ENCODE results near the gene PCBP2. TPM values are rescaled to one million over a fixed set of nuclear protein-coding genes. Genes with fewer than 3 reads are reported as not detected.

The PCBP2 gene
- total RNA-seq, 1 donor from 2014 or later: 435 TPM

- Histone ChIP-seq H3K4me3 (peak overlapping the region; percentile 19), H3K79me2 (ENCODE audit: low read depth) (peaks cover 100% of the 10 kb centered on the region), H3K9me3 (ENCODE audit: low read depth) (no peaks in the 10 kb centered on the region), H2AFZ (replicated peaks) (no peak overlapping the region), H3K4me2 (peak overlapping the region; percentile 59), H3K27me3 (no peaks in the 10 kb centered on the region), H4K20me1 (ENCODE audit: low read depth) (peaks cover 100% of the 10 kb centered on the region), H3K36me3 (peaks cover 81% of the 10 kb centered on the region), H3K27ac (peak overlapping the region; percentile 65), H3F3A (ENCODE audit: low read depth) (peaks cover 97% of the 10 kb centered on the region), H3K9ac (no peak overlapping the region), H3K4me1 (peaks cover 57% of the 10 kb centered on the region)
- TF ChIP-seq EZH2phosphoT487 (IDR thresholded peaks at IDR 0.05) (no peak), EZH2 (IDR thresholded peaks at IDR 0.05) (no peak), CTCF (IDR thresholded peaks at IDR 0.05) (no peak)
- H3K9me3 Mint-ChIP-seq: no peaks in the 10 kb centered on the region
- no peak overlapping the region for H3K4me3 Mint-ChIP-seq
- H3K27me3 Mint-ChIP-seq (ENCODE audit: insufficient read depth, low read depth): peaks cover 5% of the 10 kb centered on the region
- H3K36me3 Mint-ChIP-seq: peaks cover 65% of the 10 kb centered on the region
- no peak overlapping the region for H3K27ac Mint-ChIP-seq
- DNase-seq (ENCODE audit: low spot score): peak; percentile 60
- peaks cover 48% of the 10 kb centered on the region for H3K4me1 Mint-ChIP-seq
Observed at GRCh38 chr12:53463802-53464560, 12.1 kb downstream of the PCBP2 start.

GRCh38 chr12:53464685-53465418 lies 12.9 kb downstream of the PCBP2 start:
- no peaks in the 10 kb centered on the region for H3K27me3 ChIP-seq
- H3K27ac ChIP-seq: peak overlapping the region; percentile 65
- TF ChIP-seq EZH2phosphoT487 (IDR thresholded peaks at IDR 0.05): no peak
- no peak for TF ChIP-seq CTCF (IDR thresholded peaks at IDR 0.05)
- no peak for TF ChIP-seq EZH2 (IDR thresholded peaks at IDR 0.05)
- peaks cover 97% of the 10 kb centered on the region for H3F3A ChIP-seq (ENCODE audit: low read depth)
- no peak overlapping the region for H3K9ac ChIP-seq
- peaks cover 100% of the 10 kb centered on the region for H4K20me1 ChIP-seq (ENCODE audit: low read depth)
- no peak for DNase-seq (ENCODE audit: low spot score)
- Mint-ChIP-seq H3K4me3 (no peak overlapping the region), H3K9me3 (no peaks in the 10 kb centered on the region), H3K27ac (no peak overlapping the region), H3K36me3 (peaks cover 59% of the 10 kb centered on the region), H3K27me3 (ENCODE audit: insufficient read depth, low read depth) (peaks cover 5% of the 10 kb centered on the region), H3K4me1 (peaks cover 45% of the 10 kb centered on the region)
- peaks cover 78% of the 10 kb centered on the region for H3K36me3 ChIP-seq
- H3K79me2 ChIP-seq (ENCODE audit: low read depth): peaks cover 100% of the 10 kb centered on the region
- H3K4me2 ChIP-seq: peak overlapping the region; percentile 59
- H3K4me1 ChIP-seq: peaks cover 48% of the 10 kb centered on the region
- H3K4me3 ChIP-seq: no peak overlapping the region
- H2AFZ ChIP-seq (replicated peaks): no peak overlapping the region
- H3K9me3 ChIP-seq (ENCODE audit: low read depth): no peaks in the 10 kb centered on the region

DNA sequence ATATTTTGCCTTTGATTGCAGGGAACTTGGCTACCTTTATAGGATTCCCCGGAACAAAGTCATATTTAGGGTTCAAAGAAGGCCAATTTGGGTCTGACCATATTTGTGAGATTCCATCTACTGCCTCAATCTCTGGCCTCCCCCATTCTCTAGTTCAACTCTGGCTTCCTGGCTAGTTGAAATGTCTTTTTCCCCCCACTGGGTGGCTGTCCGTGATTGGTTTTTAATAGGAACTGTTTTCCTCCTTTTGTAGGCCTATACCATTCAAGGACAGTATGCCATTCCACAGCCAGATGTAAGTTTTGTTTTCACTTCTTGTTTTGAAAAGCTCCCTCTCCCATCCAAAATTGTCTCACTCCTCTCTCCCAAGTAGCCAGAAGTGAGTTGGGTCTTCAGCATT lies 13.8 kb downstream of the PCBP2 start:
- no peak overlapping the region for H3K4me3 ChIP-seq
- no peak overlapping the region for H3K27ac Mint-ChIP-seq
- H3K4me3 Mint-ChIP-seq: no peak overlapping the region
- peaks cover 41% of the 10 kb centered on the region for H3K4me1 ChIP-seq
- H3F3A ChIP-seq (ENCODE audit: low read depth): peaks cover 95% of the 10 kb centered on the region
- TF ChIP-seq EZH2 (IDR thresholded peaks at IDR 0.05) (no peak), CTCF (IDR thresholded peaks at IDR 0.05) (no peak), EZH2phosphoT487 (IDR thresholded peaks at IDR 0.05) (no peak)
- H2AFZ ChIP-seq (replicated peaks): no peak overlapping the region
- H3K79me2 ChIP-seq (ENCODE audit: low read depth): peaks cover 100% of the 10 kb centered on the region
- no peak overlapping the region for H3K4me2 ChIP-seq
- peaks cover 5% of the 10 kb centered on the region for H3K27me3 Mint-ChIP-seq (ENCODE audit: insufficient read depth, low read depth)
- H3K9ac ChIP-seq: no peak overlapping the region
- no peaks in the 10 kb centered on the region for H3K9me3 Mint-ChIP-seq
- peaks cover 100% of the 10 kb centered on the region for H4K20me1 ChIP-seq (ENCODE audit: low read depth)
- DNase-seq (ENCODE audit: low spot score): no peak
- peak overlapping the region; percentile 65 for H3K27ac ChIP-seq
- H3K27me3 ChIP-seq: no peaks in the 10 kb centered on the region
- peaks cover 71% of the 10 kb centered on the region for H3K36me3 ChIP-seq
- peaks cover 40% of the 10 kb centered on the region for H3K4me1 Mint-ChIP-seq
- no peaks in the 10 kb centered on the region for H3K9me3 ChIP-seq (ENCODE audit: low read depth)
- peaks cover 53% of the 10 kb centered on the region for H3K36me3 Mint-ChIP-seq
